Activated B cell treated with CpG ODN at 0.5 μM for 24 hours (primary cell): ENCODE data around the gene ACTC1. TPM values are rescaled to one million over a fixed set of nuclear protein-coding genes. Genes with fewer than 3 reads are reported as not detected.

ENCODE experiments used
- ATAC-seq: fragments of 200-7000 bp; cut with Tn5 transposase; one replicate; pipeline ENCODE4 v1.10.0; 2021; ENCODE audit warnings: low read depth, mild to moderate bottlenecking, moderate library complexity
- CTCF ChIA-PET: fragments of 350-600 bp; sonication (Branson Sonifier 250); formaldehyde crosslinking; loops from one replicate; lab custom pipeline; 2021; ENCODE audit warnings: antibody characterized with exemption; lab: Charles Lee
- POLR2A ChIA-PET: fragments of 350-600 bp; sonication (Branson Sonifier 250); formaldehyde crosslinking; loops from one replicate; lab custom pipeline; 2021; ENCODE audit warnings: antibody characterized with exemption; lab: Charles Lee
- DNase-seq: peaks from one replicate; pipeline ENCODE4 v3.0.0; 2022
- H3K27ac Mint-ChIP-seq: one replicate; pipeline ENCODE4 v1.8.0; 2020; ENCODE audit warnings: mixed read lengths
- H3K27me3 Mint-ChIP-seq: one replicate; pipeline ENCODE4 v1.8.0; 2021; ENCODE audit warnings: mixed read lengths
- H3K36me3 Mint-ChIP-seq: one replicate; pipeline ENCODE4 v1.8.0; 2021; ENCODE audit warnings: low read depth, mixed read lengths
- H3K4me1 Mint-ChIP-seq: one replicate; pipeline ENCODE4 v1.8.0; 2021; ENCODE audit warnings: mixed read lengths
- H3K4me3 Mint-ChIP-seq: one replicate; pipeline ENCODE4 v1.8.0; 2020; ENCODE audit warnings: mild to moderate bottlenecking, mixed read lengths
- H3K9me3 Mint-ChIP-seq: one replicate; pipeline ENCODE4 v1.8.0; 2020; ENCODE audit warnings: mixed read lengths
- intact Hi-C: fragments of 100-400 bp; cut with micrococcal nuclease; formaldehyde crosslinking; loops from one replicate; pipeline ENCODE4 v1.15.1; 2024
- total RNA-seq: library from RNA; stranded (reverse); gene quantifications from 2 replicates; pipeline ENCODE4 v1.2.3, GENCODE V29; 2022
- TF ChIP-seq, protein P1 (sequence below): fragments of 200-600 bp; IDR thresholded peaks from one replicate; pipeline ENCODE4 v1.8.0; 2022; ENCODE audit warnings: antibody characterized with exemption, mild to moderate bottlenecking

The ACTC1 gene
- total RNA-seq, 1 donor from 2014 or later = not detected

DNA sequence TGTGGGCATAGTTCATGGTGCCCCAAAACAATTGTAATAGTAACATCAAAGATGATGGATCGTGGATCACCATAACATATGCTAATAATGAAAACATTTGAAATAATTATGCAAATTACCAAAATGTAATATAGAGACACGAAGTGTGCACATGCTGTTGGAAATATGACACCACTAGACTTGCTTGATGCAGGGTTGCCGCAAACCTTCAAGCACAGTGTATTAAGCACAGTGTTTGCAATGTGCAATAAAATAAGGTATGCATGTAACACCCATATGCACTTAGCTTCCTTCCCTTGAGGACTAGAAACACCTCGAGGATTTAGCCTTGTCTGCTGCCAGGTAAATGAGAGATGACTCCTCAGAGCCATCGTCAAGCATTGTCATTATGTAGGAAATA is 29.6 kb downstream of the ACTC1 start:
- intact Hi-C loops = no loop called here
- no peak overlapping the region for H3K27ac Mint-ChIP-seq
- H3K9me3 Mint-ChIP-seq = no peaks in the 10 kb centered on the region
- ATAC-seq (no peak), DNase-seq (no peak)
- ChIA-PET POLR2A (no interaction called here), CTCF (no interaction called here)
- H3K4me3 Mint-ChIP-seq = no peak overlapping the region
- no peaks in the 10 kb centered on the region for H3K36me3 Mint-ChIP-seq
- no peaks in the 10 kb centered on the region for H3K4me1 Mint-ChIP-seq
- H3K27me3 Mint-ChIP-seq = peaks cover 4% of the 10 kb centered on the region
- TF ChIP-seq, protein P1, sequence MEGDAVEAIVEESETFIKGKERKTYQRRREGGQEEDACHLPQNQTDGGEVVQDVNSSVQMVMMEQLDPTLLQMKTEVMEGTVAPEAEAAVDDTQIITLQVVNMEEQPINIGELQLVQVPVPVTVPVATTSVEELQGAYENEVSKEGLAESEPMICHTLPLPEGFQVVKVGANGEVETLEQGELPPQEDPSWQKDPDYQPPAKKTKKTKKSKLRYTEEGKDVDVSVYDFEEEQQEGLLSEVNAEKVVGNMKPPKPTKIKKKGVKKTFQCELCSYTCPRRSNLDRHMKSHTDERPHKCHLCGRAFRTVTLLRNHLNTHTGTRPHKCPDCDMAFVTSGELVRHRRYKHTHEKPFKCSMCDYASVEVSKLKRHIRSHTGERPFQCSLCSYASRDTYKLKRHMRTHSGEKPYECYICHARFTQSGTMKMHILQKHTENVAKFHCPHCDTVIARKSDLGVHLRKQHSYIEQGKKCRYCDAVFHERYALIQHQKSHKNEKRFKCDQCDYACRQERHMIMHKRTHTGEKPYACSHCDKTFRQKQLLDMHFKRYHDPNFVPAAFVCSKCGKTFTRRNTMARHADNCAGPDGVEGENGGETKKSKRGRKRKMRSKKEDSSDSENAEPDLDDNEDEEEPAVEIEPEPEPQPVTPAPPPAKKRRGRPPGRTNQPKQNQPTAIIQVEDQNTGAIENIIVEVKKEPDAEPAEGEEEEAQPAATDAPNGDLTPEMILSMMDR = no peak

DNA sequence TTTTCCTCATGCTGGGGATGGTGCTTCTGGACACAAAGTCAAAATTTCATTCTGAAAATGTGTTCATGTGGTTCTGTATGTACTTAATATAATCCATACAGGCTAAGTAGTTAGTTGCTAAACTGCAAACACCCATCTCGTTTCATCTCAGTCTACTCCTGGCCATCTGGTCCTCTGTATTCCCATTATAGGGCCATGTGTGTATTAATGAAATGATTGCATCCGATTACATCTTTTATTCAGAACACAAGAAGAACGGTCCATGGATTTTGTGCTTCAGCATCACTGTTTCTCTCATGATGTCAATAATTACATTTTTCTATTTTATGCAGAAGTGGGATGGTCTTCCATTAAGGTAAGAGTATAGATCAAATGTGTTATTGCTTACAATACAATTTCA is 34.4 kb downstream of the ACTC1 start:
- intact Hi-C loops = no loop called here
- Mint-ChIP-seq H3K27me3 (peaks cover 23% of the 10 kb centered on the region), H3K4me3 (no peak overlapping the region), H3K36me3 (no peaks in the 10 kb centered on the region), H3K4me1 (no peaks in the 10 kb centered on the region), H3K9me3 (no peaks in the 10 kb centered on the region), H3K27ac (no peak overlapping the region)
- POLR2A ChIA-PET = no interaction called here
- TF ChIP-seq, protein P1 = no peak
- CTCF ChIA-PET = no interaction called here
- ATAC-seq (no peak), DNase-seq (no peak)

DNA sequence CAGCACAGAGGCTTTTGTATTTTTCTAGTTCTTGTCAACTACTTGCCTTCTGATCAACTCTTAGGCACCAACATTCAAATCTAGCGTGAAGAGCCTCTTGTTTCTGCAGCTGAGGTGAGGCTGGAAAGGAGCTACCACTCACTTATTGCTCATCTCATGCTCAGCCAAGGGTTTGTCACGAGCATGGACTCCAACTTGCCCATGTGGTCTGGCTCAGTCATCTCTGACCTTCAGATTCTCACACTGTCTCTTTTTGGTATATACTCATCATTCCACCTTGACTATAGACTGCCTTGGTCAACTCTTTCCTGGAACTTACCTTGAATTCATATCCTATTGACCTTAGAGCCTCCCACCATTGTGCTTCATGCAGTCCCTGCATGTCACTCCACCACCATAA is 35.4 kb downstream of the ACTC1 start:
- POLR2A ChIA-PET = no interaction called here
- TF ChIP-seq, protein P1 = no peak

DNA sequence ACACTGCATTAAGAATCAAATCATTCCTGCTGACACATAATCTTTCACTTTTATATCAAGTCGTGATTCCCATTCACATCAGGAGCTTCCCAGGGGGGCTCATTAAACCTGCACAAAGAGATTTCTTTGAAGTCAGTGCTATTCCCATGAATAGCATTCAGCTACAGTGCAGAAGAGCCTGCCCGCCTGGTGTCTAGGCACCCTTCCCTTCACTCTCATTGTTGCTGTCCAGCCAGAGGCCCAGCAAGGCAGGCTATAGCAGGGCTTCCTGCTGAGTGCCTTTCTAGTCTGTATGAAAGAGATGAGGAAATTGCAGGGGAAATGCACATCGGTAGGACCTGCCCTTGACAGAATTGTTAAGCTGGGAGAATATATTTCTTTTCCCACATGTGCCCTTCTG is 36.0 kb downstream of the ACTC1 start:
- CTCF ChIA-PET = no interaction called here
- intact Hi-C loops = no loop called here
- no peaks in the 10 kb centered on the region for H3K9me3 Mint-ChIP-seq
- peaks cover 4% of the 10 kb centered on the region for H3K4me1 Mint-ChIP-seq
- H3K36me3 Mint-ChIP-seq = no peaks in the 10 kb centered on the region
- H3K27me3 Mint-ChIP-seq = peaks cover 30% of the 10 kb centered on the region
- no peak overlapping the region for H3K4me3 Mint-ChIP-seq
- DNase-seq (no peak), ATAC-seq (no peak)
- POLR2A ChIA-PET = no interaction called here
- no peak overlapping the region for H3K27ac Mint-ChIP-seq
- TF ChIP-seq, protein P1 = no peak

More for the DNA sequence above, 35.4 kb downstream of the ACTC1 start:
- Mint-ChIP-seq H3K36me3 (no peaks in the 10 kb centered on the region), H3K9me3 (no peaks in the 10 kb centered on the region), H3K27ac (no peak overlapping the region), H3K4me3 (no peak overlapping the region), H3K27me3 (peaks cover 30% of the 10 kb centered on the region), H3K4me1 (peaks cover 4% of the 10 kb centered on the region)
- no peak for ATAC-seq
- DNase-seq = no peak
- CTCF ChIA-PET = no interaction called here
- intact Hi-C loops = no loop called here

DNA sequence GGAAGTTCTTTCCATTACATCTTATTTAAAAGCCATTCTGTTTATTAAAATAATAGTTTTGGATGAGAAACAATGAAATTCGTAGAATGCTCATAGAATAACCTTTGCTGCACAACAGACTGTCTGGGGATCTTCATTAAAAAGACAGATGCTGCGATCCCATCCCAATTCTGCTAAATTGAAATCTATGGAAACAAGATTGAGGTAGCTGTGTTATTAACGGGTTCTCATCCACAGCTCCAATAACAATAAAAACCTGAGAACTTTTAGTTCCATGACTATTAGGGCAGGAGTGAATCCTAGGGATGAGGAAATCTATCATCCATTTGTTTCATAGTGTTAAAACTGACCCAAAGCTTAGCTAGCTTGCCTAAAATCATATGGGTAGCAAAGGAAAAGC is 38.1 kb downstream of the ACTC1 start:
- Mint-ChIP-seq H3K27ac (no peak overlapping the region), H3K27me3 (peaks cover 45% of the 10 kb centered on the region), H3K9me3 (no peaks in the 10 kb centered on the region), H3K4me3 (no peak overlapping the region), H3K36me3 (no peaks in the 10 kb centered on the region), H3K4me1 (peaks cover 4% of the 10 kb centered on the region)
- TF ChIP-seq, protein P1 = no peak
- ChIA-PET CTCF (no interaction called here), POLR2A (no interaction called here)
- ATAC-seq (no peak), DNase-seq (no peak)
- intact Hi-C loops = no loop called here
